Measurements from ENCODE around the gene RNPS1.

Gene RNPS1

DNA sequence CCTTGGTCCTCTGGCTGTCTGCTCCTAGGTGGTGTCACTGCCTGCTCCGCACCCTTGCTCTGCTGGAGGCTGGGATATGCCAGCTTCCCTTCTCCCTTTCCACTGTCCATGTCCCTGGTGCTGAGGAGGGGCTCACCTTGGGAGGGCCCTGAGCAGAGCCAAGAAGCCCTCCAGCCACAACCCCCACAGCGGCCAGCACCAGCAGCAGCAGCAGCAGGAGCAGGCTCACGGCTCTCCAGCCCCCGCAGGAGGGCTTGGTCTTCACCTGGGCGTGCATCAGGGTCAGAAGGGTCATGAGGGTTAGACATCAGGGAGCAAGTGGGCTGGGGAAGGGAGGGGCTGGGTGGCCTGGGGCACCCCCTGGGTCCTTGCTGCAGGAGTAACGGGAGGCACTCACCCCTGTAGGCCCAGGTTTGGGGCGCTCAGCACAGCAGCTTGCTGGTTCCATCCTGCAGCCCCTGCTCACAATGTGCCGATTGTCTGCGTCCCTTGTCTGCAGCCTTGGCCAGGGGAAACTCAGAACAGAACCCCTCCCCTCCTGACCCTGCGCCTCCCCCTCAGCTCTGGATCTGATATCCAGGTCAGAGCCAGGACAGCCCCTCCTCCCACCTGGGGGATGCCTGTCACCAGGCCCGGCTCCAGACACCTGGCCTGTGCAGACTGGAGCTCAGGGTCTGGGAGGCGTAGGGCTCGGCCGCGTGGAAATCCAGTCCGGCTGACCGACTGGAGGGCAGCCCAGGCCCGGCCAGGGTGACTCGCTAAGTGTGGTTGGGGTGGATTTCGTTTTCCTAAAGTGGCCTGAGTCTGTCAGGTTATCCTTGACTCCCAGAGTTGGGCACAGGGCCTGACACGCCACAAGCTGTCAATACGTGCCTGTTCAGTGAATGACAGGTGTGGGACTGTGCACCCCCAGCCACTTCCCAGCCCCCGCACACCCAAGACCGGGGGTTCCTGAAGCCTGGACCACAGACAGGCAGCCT, 57.2 kb downstream of the RNPS1 start, which contains the start of gene BRICD5:
TSS of gene BRICD5 (minus strand) at position 478 of the 980 bp plus-strand sequence. CDS start at position 448, 30 bp downstream.
- DNase-seq = no peak

DNA sequence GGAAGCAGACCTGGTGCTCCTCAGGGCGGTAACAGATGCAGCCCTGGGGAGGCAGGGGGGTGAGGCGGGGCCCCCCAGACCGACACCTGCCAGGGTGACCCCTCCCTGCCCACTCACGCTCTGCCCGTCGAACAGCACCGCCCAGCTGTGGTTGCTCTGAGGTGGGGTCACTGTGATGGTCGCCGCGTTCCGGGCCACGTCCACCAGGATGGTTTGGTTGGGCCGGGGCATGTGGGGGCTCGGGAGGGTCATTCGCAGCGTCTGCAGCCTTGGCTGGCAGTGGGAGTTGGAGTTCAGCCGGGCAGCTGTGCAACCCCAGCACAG, 58.0 kb downstream of the RNPS1 start:
- no peak for DNase-seq

DNA sequence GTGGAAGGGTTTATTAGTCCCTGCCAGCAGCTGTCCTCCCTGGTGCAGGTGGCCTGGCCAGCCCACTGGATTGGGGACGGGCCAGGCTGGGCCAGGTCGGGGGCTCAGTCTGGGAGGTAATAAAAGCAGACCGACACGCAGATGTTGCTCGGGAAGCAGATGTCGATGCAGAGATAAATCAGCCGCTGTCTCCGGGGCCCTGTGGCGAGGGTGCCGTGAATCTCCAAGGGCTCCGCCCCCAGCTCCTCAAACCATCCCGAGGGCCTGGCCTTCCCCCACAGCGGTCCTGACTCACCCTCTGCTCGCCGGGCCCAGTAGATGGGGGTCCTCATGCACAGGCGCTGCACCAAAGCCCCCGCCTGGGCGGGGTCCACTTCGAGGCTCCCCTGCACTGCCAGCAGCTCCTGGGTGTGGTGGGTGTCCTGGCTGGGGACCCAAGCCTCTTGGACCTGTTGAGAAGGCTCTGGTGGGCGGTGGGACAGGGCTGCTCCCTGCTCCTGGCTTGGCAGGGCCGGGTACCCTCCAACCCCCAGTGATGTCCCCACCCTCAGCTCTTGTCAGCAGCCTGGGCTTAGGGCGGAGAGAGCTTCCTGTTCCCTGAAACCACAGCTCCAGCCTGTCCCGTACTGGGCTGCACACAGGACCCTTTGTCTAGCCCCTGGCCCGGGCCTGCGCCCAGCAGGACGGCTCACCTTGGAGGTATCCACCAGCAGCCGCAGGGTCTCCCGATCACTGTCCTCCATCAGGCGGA, 58.5 kb downstream of the RNPS1 start:
- DNase-seq = no peak

DNA sequence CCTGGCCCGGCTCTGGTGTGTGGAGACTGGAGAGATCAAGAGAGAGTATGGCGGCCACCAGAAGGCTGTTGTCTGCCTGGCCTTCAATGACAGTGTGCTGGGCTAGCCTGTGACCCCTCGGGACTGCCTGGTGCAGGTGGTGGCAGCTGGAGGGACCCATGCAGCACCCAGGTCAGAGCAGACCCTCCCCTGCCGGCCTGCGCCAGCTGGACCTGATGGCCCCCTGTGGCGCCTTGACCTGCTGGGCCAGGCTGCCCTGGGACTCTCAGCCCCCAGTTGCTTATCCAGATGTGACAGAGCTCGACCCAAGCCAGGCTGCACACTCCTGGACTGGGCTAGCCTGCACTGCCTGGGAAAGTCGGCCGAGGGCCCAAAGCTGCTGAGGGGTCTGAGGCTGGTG, 59.2 kb downstream of the RNPS1 start:
- no peak for DNase-seq

DNA sequence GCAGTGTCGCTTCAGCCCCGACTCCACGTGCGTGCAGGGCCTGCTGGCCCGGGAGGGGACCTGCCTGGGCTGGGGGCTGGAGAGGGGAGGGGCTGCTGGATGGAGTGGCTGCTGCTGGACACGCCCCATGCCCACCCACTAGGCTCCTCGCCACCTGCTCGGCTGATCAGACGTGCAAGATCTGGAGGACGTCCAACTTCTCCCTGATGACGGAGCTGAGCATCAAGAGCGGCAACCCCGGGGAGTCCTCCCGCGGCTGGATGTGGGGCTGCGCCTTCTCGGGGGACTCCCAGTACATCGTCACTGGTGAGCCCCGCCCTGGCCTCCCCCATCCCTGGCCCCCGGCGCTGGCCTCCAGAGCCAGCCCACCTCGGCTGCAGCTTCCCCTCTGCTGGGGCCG, 59.6 kb downstream of the RNPS1 start:
- DNase-seq = no peak

DNA sequence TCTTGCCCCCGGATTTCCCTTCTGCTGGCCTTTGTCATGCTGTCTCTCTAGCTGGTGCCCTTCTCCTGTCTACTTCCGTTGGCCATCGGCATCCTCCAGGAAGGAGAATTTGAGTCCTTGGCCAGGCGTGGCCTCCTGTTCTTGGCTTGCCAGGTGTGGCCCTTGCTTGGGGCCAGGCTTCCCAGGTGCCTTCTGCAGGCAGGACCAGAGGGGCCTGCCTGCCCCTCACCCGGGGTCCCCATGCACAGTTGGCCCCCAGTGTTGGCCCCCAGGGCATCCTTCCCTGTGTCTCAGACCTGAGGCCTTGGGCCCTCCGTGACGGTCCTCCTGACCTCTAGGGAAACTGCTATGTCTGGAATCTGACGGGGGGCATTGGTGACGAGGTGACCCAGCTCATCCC, 60.1 kb downstream of the RNPS1 start:
- no peak for DNase-seq

DNA sequence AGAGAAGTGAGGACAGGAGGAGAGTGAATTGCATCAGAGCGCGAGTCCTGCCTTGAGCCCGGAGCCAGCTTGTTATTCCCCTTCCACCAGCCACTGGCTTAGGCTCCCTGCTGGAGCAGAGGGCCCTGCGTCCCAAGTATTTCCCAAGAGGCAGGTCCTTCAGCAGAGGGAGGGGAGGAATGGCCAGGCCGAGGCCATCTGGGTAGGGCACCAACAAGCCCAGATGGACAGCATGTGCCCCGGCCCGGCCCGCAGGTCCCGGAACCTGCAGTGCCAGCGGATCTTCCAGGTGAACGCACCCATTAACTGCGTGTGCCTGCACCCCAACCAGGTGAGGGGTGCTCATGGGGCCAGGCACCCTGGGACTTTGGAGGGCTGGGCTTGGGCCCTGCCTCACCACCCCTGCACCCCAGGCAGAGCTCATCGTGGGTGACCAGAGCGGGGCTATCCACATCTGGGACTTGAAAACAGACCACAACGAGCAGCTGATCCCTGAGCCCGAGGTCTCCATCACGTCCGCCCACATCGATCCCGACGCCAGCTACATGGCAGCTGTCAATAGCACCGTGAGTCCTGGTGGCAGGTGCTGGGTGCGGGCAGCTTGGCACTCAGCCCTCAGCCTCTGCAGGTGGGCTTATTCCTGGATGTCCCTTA, 61.0 kb downstream of the RNPS1 start:
- DNase-seq = peak; percentile 25

DNA sequence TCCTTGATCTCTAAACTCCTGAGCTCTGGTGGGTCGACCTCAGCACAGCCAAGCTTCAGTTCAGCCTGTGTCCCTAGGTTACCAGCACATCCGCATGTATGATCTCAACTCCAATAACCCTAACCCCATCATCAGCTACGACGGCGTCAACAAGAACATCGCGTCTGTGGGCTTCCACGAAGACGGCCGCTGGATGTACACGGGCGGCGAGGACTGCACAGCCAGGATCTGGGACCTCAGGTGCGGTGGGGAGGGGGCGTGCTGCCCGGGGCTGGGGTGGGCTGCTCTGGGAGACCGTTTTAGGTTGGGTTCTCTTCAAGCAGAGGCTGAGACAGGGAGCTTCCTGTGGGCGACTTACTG, 61.5 kb downstream of the RNPS1 start:
- DNase-seq = no peak

DNA sequence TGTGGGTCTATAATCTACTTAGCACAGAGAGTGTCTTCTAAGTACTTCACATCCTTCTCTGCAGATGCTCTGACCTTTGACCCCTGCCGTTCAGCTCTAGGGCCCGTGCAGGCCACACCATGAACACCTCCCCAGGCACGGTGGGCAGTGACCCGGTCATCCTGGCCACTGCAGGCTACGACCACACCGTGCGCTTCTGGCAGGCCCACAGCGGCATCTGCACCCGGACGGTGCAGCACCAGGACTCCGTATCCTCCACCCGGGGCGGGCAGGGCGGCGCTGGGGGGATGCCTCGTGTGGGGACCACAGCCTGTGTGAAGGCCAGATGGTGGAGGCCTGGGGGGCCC, 62.0 kb downstream of the RNPS1 start:
- no peak for DNase-seq

DNA sequence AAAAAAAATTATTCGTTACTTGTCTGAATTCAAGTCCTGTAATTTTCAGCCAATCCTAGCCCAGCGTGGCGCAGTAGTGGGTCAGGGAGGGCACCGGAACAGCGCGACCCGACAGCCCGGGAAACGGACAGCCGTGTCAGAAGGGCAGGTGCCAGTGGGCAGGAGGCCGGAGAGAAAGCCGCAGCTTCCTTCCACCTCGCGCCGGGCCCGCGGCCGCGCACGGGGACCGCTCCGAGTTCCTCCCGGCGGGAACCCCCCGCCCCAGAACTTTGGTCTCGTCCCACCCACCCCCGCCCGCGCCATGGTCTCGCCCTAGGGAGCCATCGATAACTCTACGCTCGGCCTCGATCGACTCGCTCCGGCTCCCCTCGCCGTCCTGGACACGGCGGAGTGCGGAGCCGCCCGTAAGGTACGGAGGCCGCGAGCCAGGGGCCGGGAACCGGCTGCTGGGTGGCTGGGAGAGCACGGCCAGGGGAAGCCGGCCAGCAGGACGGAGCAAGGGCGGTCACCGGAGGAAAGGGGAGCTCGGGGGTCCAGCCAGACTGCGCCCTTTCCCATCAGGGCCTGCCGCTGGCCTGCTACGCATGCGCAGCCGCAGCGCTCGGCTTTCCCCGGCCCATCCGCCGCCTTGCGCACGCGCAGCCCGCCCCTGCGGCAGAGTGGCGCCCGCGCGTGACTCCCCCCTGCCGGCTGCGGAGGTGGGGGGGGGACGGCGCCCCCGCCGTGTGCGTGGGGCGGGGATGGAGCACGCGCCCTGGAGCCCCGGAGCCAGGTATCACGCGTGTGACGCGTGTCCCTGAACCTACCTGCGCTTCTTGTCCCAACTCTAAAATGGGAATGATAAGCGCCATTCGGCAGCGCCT, 62.6 kb downstream of the RNPS1 start, which contains the start of gene MLST8:
TSS of gene MLST8 (plus strand) at position 351 of the 863 bp plus-strand sequence. CDS start 632 bp downstream, outside the sequence.
- DNase-seq = peak; percentile 83

DNA sequence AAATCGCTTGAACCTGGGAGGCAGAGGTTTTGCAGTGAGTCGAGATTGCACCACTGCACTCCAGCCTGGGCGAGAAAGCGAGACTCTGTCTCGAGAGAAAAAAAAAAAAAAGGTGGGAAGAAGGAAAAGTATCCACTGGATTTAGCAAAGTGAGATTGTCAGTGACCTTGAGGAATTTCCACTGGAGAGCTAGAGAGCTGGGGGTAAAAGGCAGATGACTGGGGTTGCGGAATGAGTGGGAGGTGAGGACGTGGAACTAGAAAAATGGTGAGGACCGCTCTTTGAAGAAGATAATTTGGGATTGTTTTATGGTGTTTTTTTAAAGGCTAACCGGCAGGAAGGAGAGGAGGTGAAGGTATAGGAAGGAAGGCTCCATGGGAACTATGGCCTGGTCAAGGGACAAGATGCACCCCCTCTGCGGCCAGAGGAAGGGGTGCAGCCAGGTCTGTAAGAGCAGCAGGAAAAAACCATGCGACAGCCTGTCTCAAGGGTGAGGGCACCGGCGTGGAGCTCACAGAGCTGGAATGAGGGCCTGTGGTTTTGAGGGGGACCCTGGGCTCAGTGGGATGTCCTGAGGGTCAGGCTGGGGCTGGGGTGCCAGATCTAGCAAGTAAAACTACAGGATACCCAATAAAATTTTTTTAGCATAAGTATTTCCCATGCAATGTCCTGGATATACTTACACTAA, 63.4 kb downstream of the RNPS1 start:
- DNase-seq = no peak
